PFSK-1 (cell line): ENCODE results near the gene KDM5C.

Source experiments
- POLR2AphosphoS5 ChIP-seq: IDR thresholded peaks from 2 replicates; pipeline ENCODE4 v1.6.1; 2012; ENCODE audit warnings: low read depth, mild to moderate bottlenecking, control low read depth, low read length, moderate library complexity
- TF ChIP-seq, protein P1 (sequence below), 2 experiments: IDR thresholded peaks; 2 replicates each; pipeline versions ENCODE4 v1.6.1 to v1.8.0; 2011 to 2012; ENCODE audit warnings: low read depth in 2 of 2, low read length in 2 of 2, control low read depth in 1 of 2, inconsistent platforms in 1 of 2, mild to moderate bottlenecking in 1 of 2, moderate library complexity in 1 of 2; ENCODE audit not compliant: insufficient read depth in 1 of 2

- TF ChIP-seq, protein P1, sequence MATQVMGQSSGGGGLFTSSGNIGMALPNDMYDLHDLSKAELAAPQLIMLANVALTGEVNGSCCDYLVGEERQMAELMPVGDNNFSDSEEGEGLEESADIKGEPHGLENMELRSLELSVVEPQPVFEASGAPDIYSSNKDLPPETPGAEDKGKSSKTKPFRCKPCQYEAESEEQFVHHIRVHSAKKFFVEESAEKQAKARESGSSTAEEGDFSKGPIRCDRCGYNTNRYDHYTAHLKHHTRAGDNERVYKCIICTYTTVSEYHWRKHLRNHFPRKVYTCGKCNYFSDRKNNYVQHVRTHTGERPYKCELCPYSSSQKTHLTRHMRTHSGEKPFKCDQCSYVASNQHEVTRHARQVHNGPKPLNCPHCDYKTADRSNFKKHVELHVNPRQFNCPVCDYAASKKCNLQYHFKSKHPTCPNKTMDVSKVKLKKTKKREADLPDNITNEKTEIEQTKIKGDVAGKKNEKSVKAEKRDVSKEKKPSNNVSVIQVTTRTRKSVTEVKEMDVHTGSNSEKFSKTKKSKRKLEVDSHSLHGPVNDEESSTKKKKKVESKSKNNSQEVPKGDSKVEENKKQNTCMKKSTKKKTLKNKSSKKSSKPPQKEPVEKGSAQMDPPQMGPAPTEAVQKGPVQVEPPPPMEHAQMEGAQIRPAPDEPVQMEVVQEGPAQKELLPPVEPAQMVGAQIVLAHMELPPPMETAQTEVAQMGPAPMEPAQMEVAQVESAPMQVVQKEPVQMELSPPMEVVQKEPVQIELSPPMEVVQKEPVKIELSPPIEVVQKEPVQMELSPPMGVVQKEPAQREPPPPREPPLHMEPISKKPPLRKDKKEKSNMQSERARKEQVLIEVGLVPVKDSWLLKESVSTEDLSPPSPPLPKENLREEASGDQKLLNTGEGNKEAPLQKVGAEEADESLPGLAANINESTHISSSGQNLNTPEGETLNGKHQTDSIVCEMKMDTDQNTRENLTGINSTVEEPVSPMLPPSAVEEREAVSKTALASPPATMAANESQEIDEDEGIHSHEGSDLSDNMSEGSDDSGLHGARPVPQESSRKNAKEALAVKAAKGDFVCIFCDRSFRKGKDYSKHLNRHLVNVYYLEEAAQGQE (IDR thresholded peaks at IDR 0.05; ENCODE audit: insufficient read depth in 1 of 2, low read depth in 2 of 2, low read length in 2 of 2), result no peak
- TF ChIP-seq POLR2AphosphoS5, result no peak
Measured at GRCh38 chrX:53237056-53237455, 12.0 kb upstream of the KDM5C start.
